ENCODE results near the gene ZNRF3.

DNA sequence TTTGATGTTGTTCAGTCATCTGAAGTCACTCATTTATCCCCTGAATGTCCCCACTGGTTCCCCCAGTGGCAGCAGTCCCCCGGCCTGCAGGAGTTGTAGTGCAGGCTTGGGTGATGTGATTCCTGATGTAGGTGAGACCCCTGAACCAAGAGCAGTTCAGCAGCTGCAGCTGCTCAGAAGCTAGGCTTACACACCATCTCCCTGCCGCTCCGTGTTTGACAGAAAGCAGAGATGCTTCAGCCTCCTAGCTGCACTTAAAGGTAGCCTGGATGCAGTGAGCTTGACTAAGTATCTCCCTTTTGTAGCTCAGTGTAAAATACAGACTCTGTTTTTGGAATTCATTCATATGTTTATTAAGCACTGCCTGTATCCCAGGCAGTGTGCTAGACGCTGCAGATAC is 130.9 kb downstream of the ZNRF3 start:
- TF ChIP-seq POLR2A (IDR thresholded peaks at IDR 0.05), result no peak
- TF ChIP-seq, protein P1, sequence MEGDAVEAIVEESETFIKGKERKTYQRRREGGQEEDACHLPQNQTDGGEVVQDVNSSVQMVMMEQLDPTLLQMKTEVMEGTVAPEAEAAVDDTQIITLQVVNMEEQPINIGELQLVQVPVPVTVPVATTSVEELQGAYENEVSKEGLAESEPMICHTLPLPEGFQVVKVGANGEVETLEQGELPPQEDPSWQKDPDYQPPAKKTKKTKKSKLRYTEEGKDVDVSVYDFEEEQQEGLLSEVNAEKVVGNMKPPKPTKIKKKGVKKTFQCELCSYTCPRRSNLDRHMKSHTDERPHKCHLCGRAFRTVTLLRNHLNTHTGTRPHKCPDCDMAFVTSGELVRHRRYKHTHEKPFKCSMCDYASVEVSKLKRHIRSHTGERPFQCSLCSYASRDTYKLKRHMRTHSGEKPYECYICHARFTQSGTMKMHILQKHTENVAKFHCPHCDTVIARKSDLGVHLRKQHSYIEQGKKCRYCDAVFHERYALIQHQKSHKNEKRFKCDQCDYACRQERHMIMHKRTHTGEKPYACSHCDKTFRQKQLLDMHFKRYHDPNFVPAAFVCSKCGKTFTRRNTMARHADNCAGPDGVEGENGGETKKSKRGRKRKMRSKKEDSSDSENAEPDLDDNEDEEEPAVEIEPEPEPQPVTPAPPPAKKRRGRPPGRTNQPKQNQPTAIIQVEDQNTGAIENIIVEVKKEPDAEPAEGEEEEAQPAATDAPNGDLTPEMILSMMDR (IDR thresholded peaks at IDR 0.05), result no peak
